PC-3 (cell line): ENCODE measurements around the gene SDR42E1. TPM values are rescaled to one million over a fixed set of nuclear protein-coding genes. Genes with fewer than 3 reads are reported as not detected.
"Not testable (repeated sequence)": the region's sequence is repeated elsewhere in the genome, so short reads cannot be mapped to it uniquely, and the experiment has no call there.

Source experiments
- ATAC-seq: fragments of 200-7000 bp; cut with Tn5 transposase; 2 replicates; pipeline ENCODE4 v1.9.1; 2020; ENCODE audit warnings: mild to moderate bottlenecking, moderate library complexity
- BruUV-seq: library from RNA; stranded (reverse); fragments of 400-500 nt; replicated peaks from 2 replicates; lab custom pipeline; 2021; lab: Mats Ljungman, UMichigan
- CTCF ChIA-PET: fragments of 300-600 bp; sonication (Branson Sonifier 250); formaldehyde crosslinking; loops from one replicate; lab custom pipeline; 2022; ENCODE audit warnings: antibody characterized with exemption; lab: Charles Lee
- POLR2A ChIA-PET: fragments of 300-600 bp; sonication (Branson Sonifier 250); formaldehyde crosslinking; loops from one replicate; lab custom pipeline; 2022; ENCODE audit warnings: antibody characterized with exemption; ENCODE audit not compliant: unreplicated experiment; lab: Charles Lee
- DNase-seq: peaks from one replicate; pipeline ENCODE4 v3.0.0-alpha.2; 2015
- H2AFZ ChIP-seq: fragments of 300-600 bp; sonication (generic); 2 replicates; pipeline ENCODE4 v1.6.0; 2016; ENCODE audit warnings: antibody characterized with exemption, low read length
- H3F3A ChIP-seq: fragments of 300-600 bp; sonication (generic); one replicate; pipeline ENCODE4 v1.6.0; 2017; ENCODE audit warnings: antibody characterized with exemption, low read length, control low read depth, mild to moderate bottlenecking; ENCODE audit not compliant: unreplicated experiment
- H3K27ac ChIP-seq: fragments of 300-600 bp; sonication (generic); 2 replicates; pipeline ENCODE4 v1.5.1; 2016; ENCODE audit warnings: mild to moderate bottlenecking, low read length
- H3K27me3 ChIP-seq: fragments of 300-600 bp; sonication (generic); 2 replicates; pipeline ENCODE4 v1.6.1; 2016; ENCODE audit warnings: low read length, mixed read lengths
- H3K36me3 ChIP-seq: fragments of 300-600 bp; sonication (generic); 2 replicates; pipeline ENCODE4 v1.6.1; 2016; ENCODE audit warnings: low read depth, mixed run types, low read length, mixed read lengths
- H3K4me1 ChIP-seq: fragments of 300-600 bp; sonication (generic); 2 replicates; pipeline ENCODE4 v1.5.1; 2016; ENCODE audit warnings: low read length; ENCODE audit not compliant: insufficient read depth
- H3K4me2 ChIP-seq: fragments of 300-600 bp; sonication (generic); 2 replicates; pipeline ENCODE4 v1.6.0; 2016; ENCODE audit warnings: low read length
- H3K4me3 ChIP-seq: fragments of 300-600 bp; sonication (generic); 2 replicates; pipeline ENCODE4 v1.5.1; 2016; ENCODE audit warnings: mild to moderate bottlenecking, low read length, mixed read lengths
- H3K79me2 ChIP-seq: fragments of 300-600 bp; sonication (generic); 2 replicates; pipeline ENCODE4 v1.6.1; 2017; ENCODE audit warnings: low read length, mixed read lengths
- H3K9ac ChIP-seq: fragments of 300-600 bp; sonication (generic); 2 replicates; pipeline ENCODE4 v1.6.0; 2016; ENCODE audit warnings: mild to moderate bottlenecking, low read length
- H3K9me2 ChIP-seq: fragments of 300-600 bp; sonication (generic); replicated peaks from 2 replicates; pipeline ENCODE4 v1.6.1; 2016; ENCODE audit warnings: mixed run types, low read length, mixed read lengths
- H3K9me3 ChIP-seq: fragments of 300-600 bp; sonication (generic); 2 replicates; pipeline ENCODE4 v1.6.1; 2016; ENCODE audit warnings: low read length, mixed read lengths
- H4K20me1 ChIP-seq: fragments of 300-600 bp; sonication (generic); 2 replicates; pipeline ENCODE4 v1.6.1; 2016; ENCODE audit warnings: low read length, mixed read lengths
- CTCF ChIP-seq: fragments of 300-600 bp; sonication (generic); conservative IDR thresholded peaks from 2 replicates; pipeline ENCODE4 v1.5.1; 2017; ENCODE audit warnings: antibody characterized with exemption, low read depth, mild to moderate bottlenecking, low read length
- EZH2 ChIP-seq: fragments of 300-600 bp; sonication (generic); IDR thresholded peaks from one replicate; pipeline ENCODE4 v1.6.1; 2017; ENCODE audit warnings: antibody characterized with exemption, mild to moderate bottlenecking, low read length; ENCODE audit not compliant: unreplicated experiment
- EZH2phosphoT487 ChIP-seq: fragments of 300-600 bp; sonication (generic); IDR thresholded peaks from 2 replicates; pipeline ENCODE4 v1.6.1; 2018; ENCODE audit warnings: mild to moderate bottlenecking, antibody characterized with exemption, low read length, borderline replicate concordance
- intact Hi-C: fragments of 100-400 bp; cut with micrococcal nuclease; formaldehyde crosslinking; loops from 2 replicates; pipeline ENCODE4 v1.9.0; 2023
- total RNA-seq: library from RNA; depleted of rRNA; stranded (reverse); fragments of >200 nt; gene quantifications from 2 replicates; pipeline ENCODE4 v1.2.3, GENCODE V29; 2014

The SDR42E1 gene
- total RNA-seq, 1 experiment from 2014 or later = not detected

- H3K27me3 ChIP-seq = no peaks in the 10 kb centered on the region
- no peaks in the 10 kb centered on the region for H3K9me2 ChIP-seq
- no peaks in the 10 kb centered on the region for H3K4me1 ChIP-seq
- BruUV-seq = no TSS peak
- DNase-seq (no peak), ATAC-seq (no peak)
- no peak for TF ChIP-seq EZH2
- no peak for TF ChIP-seq CTCF
- no peak for TF ChIP-seq EZH2phosphoT487
- no peaks in the 10 kb centered on the region for H3F3A ChIP-seq
- ChIA-PET POLR2A (no interaction called here), CTCF (no interaction called here)
- H3K79me2 ChIP-seq = no peaks in the 10 kb centered on the region
- H3K4me2 ChIP-seq = no peak overlapping the region
- H3K9me3 ChIP-seq = 0 out of 2 replicates have a peak, but pooled peaks cover 4% of the 10 kb centered on the region
- H4K20me1 ChIP-seq = no peaks in the 10 kb centered on the region
- H3K27ac ChIP-seq = no peak overlapping the region
- no peak overlapping the region for H3K9ac ChIP-seq
- H3K36me3 ChIP-seq = no peaks in the 10 kb centered on the region
- no peak overlapping the region for H3K4me3 ChIP-seq
- H2AFZ ChIP-seq = no peak overlapping the region
- intact Hi-C loops = no loop called here
Measured at GRCh38 chr16:82010649-82011048, 621 bp downstream of the SDR42E1 start.

GRCh38 chr16:82009789-82010188, 1.5 kb downstream of the SDR42E1 start:
- H3K27me3 ChIP-seq, H3F3A ChIP-seq, H3K9me3 ChIP-seq, POLR2A ChIA-PET, H3K4me2 ChIP-seq, H2AFZ ChIP-seq, H3K4me3 ChIP-seq, BruUV-seq, ATAC-seq, H3K9ac ChIP-seq, H3K27ac ChIP-seq, H4K20me1 ChIP-seq, H3K4me1 ChIP-seq, H3K9me2 ChIP-seq, DNase-seq, intact Hi-C loops, H3K36me3 ChIP-seq, CTCF ChIA-PET, H3K79me2 ChIP-seq: not testable (repeated sequence)

GRCh38 chr16:82008957-82009592, 2.2 kb downstream of the SDR42E1 start:
- CTCF ChIA-PET = no interaction called here
- no peak for DNase-seq
- Histone ChIP-seq H3K27me3 (no peaks in the 10 kb centered on the region), H3K27ac (no peak overlapping the region), H3F3A (no peaks in the 10 kb centered on the region), H3K9me3 (0 out of 2 replicates have a peak, but pooled peaks cover 4% of the 10 kb centered on the region), H3K4me3 (no peak overlapping the region), H3K9me2 (no peaks in the 10 kb centered on the region), H3K9ac (no peak overlapping the region), H4K20me1 (no peaks in the 10 kb centered on the region), H2AFZ (no peak overlapping the region), H3K4me2 (no peak overlapping the region), H3K36me3 (no peaks in the 10 kb centered on the region), H3K4me1 (no peaks in the 10 kb centered on the region), H3K79me2 (no peaks in the 10 kb centered on the region)
- no TSS peak for BruUV-seq
- intact Hi-C loops = no loop called here
- no peak for ATAC-seq
- POLR2A ChIA-PET = no interaction called here
- TF ChIP-seq EZH2phosphoT487 = no peak
- no peak for TF ChIP-seq CTCF
- TF ChIP-seq EZH2 = no peak
